ENCODE data around the gene VSIG2.

The VSIG2 gene

DNA sequence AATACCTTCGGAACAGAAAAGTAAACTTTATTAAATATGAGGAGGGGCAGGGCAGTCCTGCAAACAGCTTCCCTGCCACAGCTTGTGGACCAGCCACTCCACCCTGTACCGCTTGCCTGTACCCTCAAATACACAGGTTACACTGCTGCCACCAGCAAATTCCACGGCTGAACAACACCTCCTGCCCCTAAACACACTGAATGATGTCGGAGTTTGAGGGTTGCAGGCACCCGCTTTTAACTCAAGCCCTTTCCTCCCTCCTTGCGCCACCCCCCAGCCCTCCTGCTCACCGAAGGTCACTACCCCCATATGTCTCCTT, 4.0 kb downstream of the VSIG2 start:
- DNase-seq = no peak

DNA sequence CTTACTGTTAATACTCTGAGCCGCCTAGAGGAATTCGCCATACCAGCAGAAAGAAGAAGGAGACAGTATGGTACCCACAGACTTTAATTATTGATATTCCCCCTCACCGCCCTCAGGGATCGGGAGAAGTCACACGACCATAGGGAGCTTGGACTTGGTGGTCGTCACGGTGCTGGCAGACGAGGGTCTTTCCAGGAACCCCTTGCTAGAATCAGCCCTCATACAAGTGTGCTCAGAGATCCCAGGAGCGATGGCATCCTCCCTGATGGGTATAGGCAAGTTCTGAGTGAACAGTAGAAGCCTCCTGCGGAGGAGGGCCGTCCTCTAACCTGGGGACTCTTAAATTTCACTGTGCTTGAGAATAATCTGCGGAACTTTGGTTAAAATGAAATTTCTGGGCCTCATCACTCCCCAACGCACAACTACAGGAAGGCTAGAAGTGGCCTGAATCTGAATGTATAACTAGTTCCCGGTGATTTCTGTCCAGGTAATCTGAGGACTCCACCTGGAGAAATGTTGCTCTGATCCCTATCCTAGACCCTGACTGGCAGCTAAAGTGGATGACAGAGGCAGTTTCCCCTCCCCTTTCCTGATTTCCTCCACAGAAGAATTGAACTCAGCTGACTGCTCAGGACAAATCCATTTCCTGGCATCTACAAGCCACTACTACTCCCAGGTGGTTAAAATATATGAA, 4.5 kb downstream of the VSIG2 start:
- no peak for DNase-seq

- peak; percentile 55 to 89 (median 70) for DNase-seq
Measured at GRCh38 chr11:124746621-124747243, 5.3 kb downstream of the VSIG2 start.

GRCh38 chr11:124745835-124746620, 6.0 kb downstream of the VSIG2 start:
- DNase-seq = peak in 1 of 5 experiments; percentile 53

DNA sequence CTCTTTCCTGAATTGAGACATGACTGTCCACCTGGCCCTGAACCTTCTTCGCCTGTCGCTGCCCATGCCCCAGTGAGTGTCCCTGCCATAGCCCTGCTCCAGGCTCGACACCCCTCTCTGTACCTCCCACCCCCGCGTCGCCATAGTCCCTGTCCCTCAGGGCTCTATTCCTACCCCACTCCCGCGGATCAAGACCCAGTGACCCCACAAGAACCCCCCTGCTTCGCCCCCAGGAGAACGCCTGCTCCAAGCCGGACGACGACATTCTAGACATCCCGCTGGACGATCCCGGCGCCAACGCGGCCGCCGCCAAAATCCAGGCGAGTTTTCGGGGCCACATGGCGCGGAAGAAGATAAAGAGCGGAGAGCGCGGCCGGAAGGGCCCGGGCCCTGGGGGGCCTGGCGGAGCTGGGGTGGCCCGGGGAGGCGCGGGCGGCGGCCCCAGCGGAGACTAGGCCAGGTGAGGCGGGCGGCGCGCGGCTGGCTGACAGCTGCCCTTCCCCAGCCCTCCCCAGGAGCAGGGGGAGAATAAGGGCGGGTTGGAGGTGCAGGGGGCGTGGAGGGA, 6.7 kb downstream of the VSIG2 start:
- no peak for DNase-seq

DNA sequence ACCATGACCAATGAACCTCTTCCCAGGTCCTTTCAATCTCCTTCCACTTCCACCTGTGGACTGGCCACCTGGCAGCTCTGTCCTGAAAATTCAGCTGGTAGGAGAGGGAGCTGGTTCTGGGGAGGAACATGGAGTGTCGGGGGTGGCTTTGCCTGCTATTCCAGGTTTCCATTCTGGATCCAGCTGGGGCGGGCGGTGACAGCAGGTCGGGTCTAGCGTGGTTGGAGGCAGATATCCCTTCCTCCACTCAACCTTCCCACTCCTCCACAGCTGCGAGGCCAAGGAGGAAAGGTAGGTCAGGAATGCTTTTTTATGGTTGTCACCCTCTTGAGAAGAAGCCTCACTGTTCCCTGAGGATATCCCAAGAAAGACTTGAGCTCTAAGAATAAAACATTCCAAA, 9.0 kb downstream of the VSIG2 start:
- DNase-seq = no peak

DNA sequence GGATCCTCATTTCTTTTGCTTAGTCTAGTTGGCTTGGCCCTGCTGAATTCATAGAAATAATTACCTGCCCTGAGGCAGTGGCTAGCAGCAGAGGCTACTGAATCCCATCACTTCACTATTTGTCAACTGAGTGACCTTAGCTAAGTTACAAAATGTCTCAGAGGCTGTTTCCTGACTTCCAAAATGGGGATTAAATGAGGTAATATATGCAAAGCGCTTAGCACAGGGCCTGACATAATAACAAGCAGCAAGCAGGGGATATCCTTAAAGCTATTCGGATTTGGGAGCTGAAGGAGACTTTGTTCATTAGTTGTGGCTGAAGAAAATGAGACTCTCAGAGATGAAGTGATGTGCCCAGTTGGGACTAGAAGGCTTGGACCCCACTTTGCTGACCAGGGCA, 9.5 kb downstream of the VSIG2 start:
- DNase-seq = no peak

- DNase-seq = peak in 3 of 5 experiments; percentile 29 to 50 (median 39)
Measured at GRCh38 chr11:124740277-124740882, 11.7 kb downstream of the VSIG2 start.

GRCh38 chr11:124739479-124740276, 12.4 kb downstream of the VSIG2 start, which contains the start of gene NRGN:
TSS of gene NRGN (plus strand) at chr11:124739942. CDS start at chr11:124740085, 143 bp downstream.
- DNase-seq = peak; percentile 63 to 86 (median 69)

GRCh38 chr11:124738713-124739478, 13.2 kb downstream of the VSIG2 start:
- no peak for DNase-seq

DNA sequence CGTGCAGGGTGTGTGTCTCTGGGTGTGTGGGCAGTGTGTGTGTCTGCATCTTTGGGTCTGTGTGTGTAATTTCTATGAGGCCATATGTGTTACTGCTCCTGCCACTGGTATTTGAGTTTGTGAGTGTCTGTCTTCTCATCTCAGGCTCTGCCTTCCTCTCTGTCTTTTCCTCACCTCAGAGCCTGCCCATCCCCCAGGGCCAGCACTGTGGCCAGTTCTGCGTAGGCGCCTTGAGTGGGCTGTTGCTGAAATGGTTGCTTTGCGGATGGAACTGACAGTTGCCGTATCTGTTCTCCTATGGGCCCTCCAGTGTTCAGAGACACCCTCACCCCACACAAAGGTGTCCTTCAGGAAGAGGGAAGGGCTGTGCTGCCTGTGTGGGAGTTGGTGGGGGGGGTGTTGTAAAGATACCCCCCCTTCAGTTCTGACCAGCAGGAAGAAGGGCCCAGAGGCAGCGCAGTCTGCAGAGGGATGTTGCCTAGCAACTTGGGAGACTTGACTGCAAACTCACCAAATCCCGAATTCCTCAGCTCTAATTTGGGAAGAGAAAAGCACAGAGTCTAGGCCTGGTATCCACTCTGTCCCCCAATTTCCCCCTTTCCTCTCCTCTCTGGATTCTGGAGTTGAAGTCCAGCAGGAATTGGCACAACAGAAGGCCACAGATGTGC, 14.3 kb downstream of the VSIG2 start:
- no peak for DNase-seq

GRCh38 chr11:124736736-124737135, 15.3 kb downstream of the VSIG2 start:
- no peak for DNase-seq

GRCh38 chr11:124732230-124732629, 19.8 kb downstream of the VSIG2 start:
- DNase-seq = no peak

GRCh38 chr11:124729571-124729970, 22.5 kb downstream of the VSIG2 start:
- DNase-seq = no peak

DNA sequence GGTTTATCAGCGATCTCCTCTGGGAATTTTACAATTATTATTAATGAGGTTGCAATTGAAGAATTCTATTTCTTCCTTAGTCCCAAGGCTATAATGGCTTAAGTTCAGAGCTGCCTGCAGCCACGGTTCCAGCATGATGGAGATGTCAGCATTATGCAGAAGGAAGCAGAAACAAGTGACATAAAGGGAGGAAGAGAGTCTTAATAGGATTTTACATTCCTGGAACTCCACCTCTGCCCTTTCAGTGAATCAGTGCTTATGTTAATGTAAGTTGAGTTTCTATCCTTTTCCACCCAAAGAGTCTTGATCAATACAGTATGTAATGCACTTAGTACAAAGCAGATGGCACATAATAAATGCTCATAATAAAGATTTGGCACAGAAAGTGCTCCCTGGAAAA, 23.9 kb downstream of the VSIG2 start:
- no peak for DNase-seq

- no peak for DNase-seq
Measured at GRCh38 chr11:124727474-124727873, 24.6 kb downstream of the VSIG2 start.

DNA sequence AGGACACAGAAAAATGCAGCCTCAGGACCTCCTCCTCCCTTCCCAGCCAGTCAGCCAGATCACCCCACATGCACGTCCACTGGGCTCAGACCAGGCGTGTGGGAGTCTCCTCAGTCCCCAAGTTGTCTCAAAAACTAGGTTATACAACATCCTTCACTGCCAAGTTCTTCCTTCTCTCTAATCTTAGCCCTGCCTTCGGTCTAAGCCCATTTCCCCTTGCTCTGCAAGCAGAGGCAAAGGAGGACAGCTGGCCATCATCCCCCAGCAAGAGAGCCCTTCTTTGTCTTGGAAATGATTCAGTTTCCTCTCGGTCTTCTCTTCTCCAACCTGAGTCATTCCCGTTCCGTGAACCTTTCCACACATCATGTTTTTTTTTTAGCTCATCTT, 26.3 kb downstream of the VSIG2 start:
- DNase-seq = no peak

GRCh38 chr11:124724979-124725718, 26.9 kb downstream of the VSIG2 start:
- no peak for DNase-seq

DNA sequence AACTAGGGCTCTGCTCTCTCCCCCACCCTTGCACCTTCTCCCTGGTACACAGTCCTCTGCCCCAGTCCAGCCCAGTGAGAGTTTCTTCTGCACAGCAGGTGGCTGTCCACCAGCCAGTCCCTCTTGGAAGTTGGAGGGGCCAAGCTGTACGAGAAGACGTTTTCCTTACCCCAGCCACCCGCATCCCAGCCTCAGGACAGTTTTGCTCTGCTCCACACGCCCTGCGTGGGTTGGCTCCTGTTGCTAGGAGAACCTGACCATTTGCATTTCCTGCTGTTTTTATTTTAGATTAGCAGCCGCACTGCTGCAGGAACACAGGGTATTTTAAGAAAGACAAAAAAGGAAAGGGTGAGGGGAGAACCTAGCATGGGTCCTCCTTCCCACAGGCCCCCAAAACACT, 29.9 kb downstream of the VSIG2 start:
- DNase-seq = no peak

GRCh38 chr11:124719534-124719933, 32.5 kb downstream of the VSIG2 start:
- no peak for DNase-seq
